ENCODE results near the gene CCDC86.

The CCDC86 gene

GRCh38 chr11:60874421-60875365 lies 32.8 kb downstream of the CCDC86 start:
- H3K4me2 ChIP-seq (ENCODE audit: insufficient read depth, low read length) = no peak overlapping the region
- no peak overlapping the region for H3K9ac ChIP-seq (ENCODE audit: low read depth, low read length)
- TF ChIP-seq EZH2 (IDR thresholded peaks at IDR 0.05; ENCODE audit: borderline replicate concordance, low read depth, low read length, severe bottlenecking) (no peak), CTCF (IDR thresholded peaks at IDR 0.05; ENCODE audit: borderline replicate concordance, extremely low read depth, low read length, poor library complexity, severe bottlenecking) (no peak)
- no peak overlapping the region for H3K4me3 ChIP-seq (ENCODE audit: low read depth in 1 of 2, low read length in 2 of 2)
- no peak overlapping the region for H2AFZ ChIP-seq (ENCODE audit: low read depth, low read length)
- 0 out of 2 replicates have a peak, but pooled peaks cover under 1% of the 10 kb centered on the region for H3K36me3 ChIP-seq (ENCODE audit: insufficient read depth, low read length)
- DNase-seq (no peak), ATAC-seq (ENCODE audit: insufficient read depth, low read depth) (no peak)
- H4K20me1 ChIP-seq (ENCODE audit: insufficient read depth, low read length) = no peaks in the 10 kb centered on the region
- peaks cover 59% of the 10 kb centered on the region for H3K4me1 ChIP-seq (ENCODE audit: insufficient read depth, low read length)
- H3K27me3 ChIP-seq (ENCODE audit: insufficient read depth, low read length, poor library complexity) = no peaks in the 10 kb centered on the region
- H3K27ac ChIP-seq (ENCODE audit: low read length) = peak overlapping the region; percentile 93
- H3K79me2 ChIP-seq (ENCODE audit: insufficient read depth, low read length) = no peaks in the 10 kb centered on the region
- no peaks in the 10 kb centered on the region for H3K9me3 ChIP-seq (ENCODE audit: insufficient read depth, low read length, severe bottlenecking)

GRCh38 chr11:60875366-60876167 lies 33.7 kb downstream of the CCDC86 start:
- Histone ChIP-seq H3K79me2 (ENCODE audit: insufficient read depth, low read length) (no peaks in the 10 kb centered on the region), H3K27me3 (ENCODE audit: insufficient read depth, low read length, poor library complexity) (no peaks in the 10 kb centered on the region), H3K36me3 (ENCODE audit: insufficient read depth, low read length) (peaks cover 6% of the 10 kb centered on the region), H3K27ac (ENCODE audit: low read length) (no peak overlapping the region), H3K4me3 (ENCODE audit: low read depth in 1 of 2, low read length in 2 of 2) (no peak overlapping the region), H3K4me2 (ENCODE audit: insufficient read depth, low read length) (no peak overlapping the region), H4K20me1 (ENCODE audit: insufficient read depth, low read length) (no peaks in the 10 kb centered on the region), H3K9me3 (ENCODE audit: insufficient read depth, low read length, severe bottlenecking) (no peaks in the 10 kb centered on the region), H3K9ac (ENCODE audit: low read depth, low read length) (no peak overlapping the region), H2AFZ (ENCODE audit: low read depth, low read length) (no peak overlapping the region), H3K4me1 (ENCODE audit: insufficient read depth, low read length) (peaks cover 51% of the 10 kb centered on the region)
- DNase-seq = no peak
- ATAC-seq (ENCODE audit: insufficient read depth, low read depth) = no peak
- TF ChIP-seq EZH2 (IDR thresholded peaks at IDR 0.05; ENCODE audit: borderline replicate concordance, low read depth, low read length, severe bottlenecking) (no peak), CTCF (IDR thresholded peaks at IDR 0.05; ENCODE audit: borderline replicate concordance, extremely low read depth, low read length, poor library complexity, severe bottlenecking) (no peak)

- no peak overlapping the region for H3K4me3 ChIP-seq (ENCODE audit: low read depth in 1 of 2, low read length in 2 of 2)
- H4K20me1 ChIP-seq (ENCODE audit: insufficient read depth, low read length) = no peaks in the 10 kb centered on the region
- no peak overlapping the region for H2AFZ ChIP-seq (ENCODE audit: low read depth, low read length)
- peaks cover 10% of the 10 kb centered on the region for H3K36me3 ChIP-seq (ENCODE audit: insufficient read depth, low read length)
- peaks cover 45% of the 10 kb centered on the region for H3K4me1 ChIP-seq (ENCODE audit: insufficient read depth, low read length)
- H3K79me2 ChIP-seq (ENCODE audit: insufficient read depth, low read length) = no peaks in the 10 kb centered on the region
- DNase-seq (no peak), ATAC-seq (ENCODE audit: insufficient read depth, low read depth) (no peak)
- no peak overlapping the region for H3K4me2 ChIP-seq (ENCODE audit: insufficient read depth, low read length)
- H3K9ac ChIP-seq (ENCODE audit: low read depth, low read length) = no peak overlapping the region
- no peaks in the 10 kb centered on the region for H3K27me3 ChIP-seq (ENCODE audit: insufficient read depth, low read length, poor library complexity)
- H3K27ac ChIP-seq (ENCODE audit: low read length) = no peak overlapping the region
- no peaks in the 10 kb centered on the region for H3K9me3 ChIP-seq (ENCODE audit: insufficient read depth, low read length, severe bottlenecking)
- TF ChIP-seq EZH2 (IDR thresholded peaks at IDR 0.05; ENCODE audit: borderline replicate concordance, low read depth, low read length, severe bottlenecking) = no peak
- TF ChIP-seq CTCF (IDR thresholded peaks at IDR 0.05; ENCODE audit: borderline replicate concordance, extremely low read depth, low read length, poor library complexity, severe bottlenecking) = no peak
Observed at GRCh38 chr11:60876168-60876485, 34.2 kb downstream of the CCDC86 start.
